Measurements from ENCODE around the gene ZC2HC1C. TPM values are rescaled to one million over a fixed set of nuclear protein-coding genes. Genes with fewer than 3 reads are reported as not detected.

ZC2HC1C gene
- total and polyA plus RNA-seq, 2 of the 13 experiments (the other 11 are each of a cell fraction or from before 2014, with no cell fraction given), result 3.3 to 3.5 TPM

DNA sequence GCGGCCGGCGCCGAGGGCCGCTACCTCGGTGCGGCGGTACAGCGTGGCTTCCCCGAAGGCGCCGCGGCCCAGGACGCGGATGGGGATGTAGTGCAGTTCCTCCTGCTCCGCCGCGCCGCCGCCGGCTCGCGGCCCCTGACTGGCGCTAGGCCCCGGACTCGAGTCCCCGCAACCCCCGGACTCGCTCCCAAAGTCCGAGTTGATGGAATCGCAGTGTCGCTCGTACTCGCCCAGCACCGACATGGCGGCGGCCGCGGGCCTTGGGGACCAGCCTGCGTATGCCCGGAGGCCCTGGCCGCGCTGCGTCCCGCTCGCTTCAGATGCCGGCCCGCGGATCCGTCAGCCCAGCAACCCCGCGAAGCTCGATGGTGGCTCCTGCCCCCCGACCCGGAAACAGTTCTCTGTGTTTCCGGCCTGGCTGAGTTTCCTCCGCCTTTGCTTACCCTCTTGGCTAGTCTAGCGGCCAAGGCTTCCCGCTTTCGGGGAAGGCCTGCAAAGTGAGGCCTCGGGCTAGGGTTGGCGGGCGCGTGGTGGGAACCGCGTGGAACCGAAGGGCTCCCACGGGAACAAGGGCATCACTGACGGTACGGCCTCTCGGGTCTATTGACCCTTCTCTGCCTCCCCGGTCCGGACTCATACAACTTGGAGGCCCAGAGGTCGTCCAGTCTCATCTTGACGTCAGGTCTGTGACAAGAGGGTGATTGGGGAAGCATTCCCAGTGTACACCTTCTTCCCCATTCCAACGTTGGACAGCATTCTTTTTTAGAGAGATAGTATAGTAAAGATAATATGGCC lies 57.4 kb downstream of the ZC2HC1C start, which contains the start of gene NEK9 (continued):
- TF ChIP-seq, protein P1, sequence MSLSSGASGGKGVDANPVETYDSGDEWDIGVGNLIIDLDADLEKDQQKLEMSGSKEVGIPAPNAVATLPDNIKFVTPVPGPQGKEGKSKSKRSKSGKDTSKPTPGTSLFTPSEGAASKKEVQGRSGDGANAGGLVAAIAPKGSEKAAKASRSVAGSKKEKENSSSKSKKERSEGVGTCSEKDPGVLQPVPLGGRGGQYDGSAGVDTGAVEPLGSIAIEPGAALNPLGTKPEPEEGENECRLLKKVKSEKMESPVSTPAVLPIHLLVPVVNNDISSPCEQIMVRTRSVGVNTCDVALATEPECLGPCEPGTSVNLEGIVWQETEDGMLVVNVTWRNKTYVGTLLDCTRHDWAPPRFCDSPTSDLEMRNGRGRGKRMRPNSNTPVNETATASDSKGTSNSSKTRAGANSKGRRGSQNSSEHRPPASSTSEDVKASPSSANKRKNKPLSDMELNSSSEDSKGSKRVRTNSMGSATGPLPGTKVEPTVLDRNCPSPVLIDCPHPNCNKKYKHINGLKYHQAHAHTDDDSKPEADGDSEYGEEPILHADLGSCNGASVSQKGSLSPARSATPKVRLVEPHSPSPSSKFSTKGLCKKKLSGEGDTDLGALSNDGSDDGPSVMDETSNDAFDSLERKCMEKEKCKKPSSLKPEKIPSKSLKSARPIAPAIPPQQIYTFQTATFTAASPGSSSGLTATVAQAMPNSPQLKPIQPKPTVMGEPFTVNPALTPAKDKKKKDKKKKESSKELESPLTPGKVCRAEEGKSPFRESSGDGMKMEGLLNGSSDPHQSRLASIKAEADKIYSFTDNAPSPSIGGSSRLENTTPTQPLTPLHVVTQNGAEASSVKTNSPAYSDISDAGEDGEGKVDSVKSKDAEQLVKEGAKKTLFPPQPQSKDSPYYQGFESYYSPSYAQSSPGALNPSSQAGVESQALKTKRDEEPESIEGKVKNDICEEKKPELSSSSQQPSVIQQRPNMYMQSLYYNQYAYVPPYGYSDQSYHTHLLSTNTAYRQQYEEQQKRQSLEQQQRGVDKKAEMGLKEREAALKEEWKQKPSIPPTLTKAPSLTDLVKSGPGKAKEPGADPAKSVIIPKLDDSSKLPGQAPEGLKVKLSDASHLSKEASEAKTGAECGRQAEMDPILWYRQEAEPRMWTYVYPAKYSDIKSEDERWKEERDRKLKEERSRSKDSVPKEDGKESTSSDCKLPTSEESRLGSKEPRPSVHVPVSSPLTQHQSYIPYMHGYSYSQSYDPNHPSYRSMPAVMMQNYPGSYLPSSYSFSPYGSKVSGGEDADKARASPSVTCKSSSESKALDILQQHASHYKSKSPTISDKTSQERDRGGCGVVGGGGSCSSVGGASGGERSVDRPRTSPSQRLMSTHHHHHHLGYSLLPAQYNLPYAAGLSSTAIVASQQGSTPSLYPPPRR (CRISPR knock-in tag; IDR thresholded peaks at IDR 0.05; ENCODE audit: borderline replicate concordance), result no peak; the same call in 1 of the 2 replicates
- TF ChIP-seq RELA (CRISPR knock-in tag; IDR thresholded peaks at IDR 0.05) (peak; percentile 23; the same call in 1 of the 2 replicates), HCFC1 (IDR thresholded peaks at IDR 0.05; ENCODE audit: low read depth, low read length) (peak; percentile 41; the same call in 1 of the 2 replicates), TSC22D2 (CRISPR knock-in tag; IDR thresholded peaks at IDR 0.05; ENCODE audit: borderline replicate concordance) (no peak; the same call in 1 of the 2 replicates), THAP11 (CRISPR knock-in tag; IDR thresholded peaks at IDR 0.05) (peak; percentile 92), POLR2G (IDR thresholded peaks at IDR 0.05; ENCODE audit: low read depth, low read length) (peak; percentile 98), PAWR (CRISPR knock-in tag; IDR thresholded peaks at IDR 0.05; ENCODE audit: borderline replicate concordance) (no peak; the same call in 1 of the 2 replicates), CENPX (CRISPR knock-in tag; IDR thresholded peaks at IDR 0.05) (no peak), ZNF30 (CRISPR knock-in tag; IDR thresholded peaks at IDR 0.05) (no peak), HDAC2 (CRISPR knock-in tag; IDR thresholded peaks at IDR 0.05) (peak; percentile 49), CHD2 (IDR thresholded peaks at IDR 0.05; ENCODE audit: low read depth, low read length) (no peak)
- TF ChIP-seq, protein P2, sequence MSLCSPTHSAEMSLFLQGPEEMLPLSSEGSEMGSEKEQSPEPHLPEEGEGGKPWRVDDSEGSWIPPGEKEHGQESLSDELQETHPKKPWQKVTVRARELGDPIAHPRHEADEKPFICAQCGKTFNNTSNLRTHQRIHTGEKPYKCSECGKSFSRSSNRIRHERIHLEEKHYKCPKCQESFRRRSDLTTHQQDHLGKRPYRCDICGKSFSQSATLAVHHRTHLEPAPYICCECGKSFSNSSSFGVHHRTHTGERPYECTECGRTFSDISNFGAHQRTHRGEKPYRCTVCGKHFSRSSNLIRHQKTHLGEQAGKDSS (CRISPR knock-in tag; IDR thresholded peaks at IDR 0.05; ENCODE audit: borderline replicate concordance, low read depth), result no peak; the same call in 1 of the 2 replicates
- TF ChIP-seq, protein P3, sequence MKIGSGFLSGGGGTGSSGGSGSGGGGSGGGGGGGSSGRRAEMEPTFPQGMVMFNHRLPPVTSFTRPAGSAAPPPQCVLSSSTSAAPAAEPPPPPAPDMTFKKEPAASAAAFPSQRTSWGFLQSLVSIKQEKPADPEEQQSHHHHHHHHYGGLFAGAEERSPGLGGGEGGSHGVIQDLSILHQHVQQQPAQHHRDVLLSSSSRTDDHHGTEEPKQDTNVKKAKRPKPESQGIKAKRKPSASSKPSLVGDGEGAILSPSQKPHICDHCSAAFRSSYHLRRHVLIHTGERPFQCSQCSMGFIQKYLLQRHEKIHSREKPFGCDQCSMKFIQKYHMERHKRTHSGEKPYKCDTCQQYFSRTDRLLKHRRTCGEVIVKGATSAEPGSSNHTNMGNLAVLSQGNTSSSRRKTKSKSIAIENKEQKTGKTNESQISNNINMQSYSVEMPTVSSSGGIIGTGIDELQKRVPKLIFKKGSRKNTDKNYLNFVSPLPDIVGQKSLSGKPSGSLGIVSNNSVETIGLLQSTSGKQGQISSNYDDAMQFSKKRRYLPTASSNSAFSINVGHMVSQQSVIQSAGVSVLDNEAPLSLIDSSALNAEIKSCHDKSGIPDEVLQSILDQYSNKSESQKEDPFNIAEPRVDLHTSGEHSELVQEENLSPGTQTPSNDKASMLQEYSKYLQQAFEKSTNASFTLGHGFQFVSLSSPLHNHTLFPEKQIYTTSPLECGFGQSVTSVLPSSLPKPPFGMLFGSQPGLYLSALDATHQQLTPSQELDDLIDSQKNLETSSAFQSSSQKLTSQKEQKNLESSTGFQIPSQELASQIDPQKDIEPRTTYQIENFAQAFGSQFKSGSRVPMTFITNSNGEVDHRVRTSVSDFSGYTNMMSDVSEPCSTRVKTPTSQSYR (CRISPR knock-in tag; IDR thresholded peaks at IDR 0.05; ENCODE audit: borderline replicate concordance), result 0 out of 2 replicates have a peak, but pooled peaks have one; percentile 32
- TF ChIP-seq, protein P4, sequence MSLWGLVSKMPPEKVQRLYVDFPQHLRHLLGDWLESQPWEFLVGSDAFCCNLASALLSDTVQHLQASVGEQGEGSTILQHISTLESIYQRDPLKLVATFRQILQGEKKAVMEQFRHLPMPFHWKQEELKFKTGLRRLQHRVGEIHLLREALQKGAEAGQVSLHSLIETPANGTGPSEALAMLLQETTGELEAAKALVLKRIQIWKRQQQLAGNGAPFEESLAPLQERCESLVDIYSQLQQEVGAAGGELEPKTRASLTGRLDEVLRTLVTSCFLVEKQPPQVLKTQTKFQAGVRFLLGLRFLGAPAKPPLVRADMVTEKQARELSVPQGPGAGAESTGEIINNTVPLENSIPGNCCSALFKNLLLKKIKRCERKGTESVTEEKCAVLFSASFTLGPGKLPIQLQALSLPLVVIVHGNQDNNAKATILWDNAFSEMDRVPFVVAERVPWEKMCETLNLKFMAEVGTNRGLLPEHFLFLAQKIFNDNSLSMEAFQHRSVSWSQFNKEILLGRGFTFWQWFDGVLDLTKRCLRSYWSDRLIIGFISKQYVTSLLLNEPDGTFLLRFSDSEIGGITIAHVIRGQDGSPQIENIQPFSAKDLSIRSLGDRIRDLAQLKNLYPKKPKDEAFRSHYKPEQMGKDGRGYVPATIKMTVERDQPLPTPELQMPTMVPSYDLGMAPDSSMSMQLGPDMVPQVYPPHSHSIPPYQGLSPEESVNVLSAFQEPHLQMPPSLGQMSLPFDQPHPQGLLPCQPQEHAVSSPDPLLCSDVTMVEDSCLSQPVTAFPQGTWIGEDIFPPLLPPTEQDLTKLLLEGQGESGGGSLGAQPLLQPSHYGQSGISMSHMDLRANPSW (CRISPR knock-in tag; IDR thresholded peaks at IDR 0.05; ENCODE audit: borderline replicate concordance), result peak; percentile 40; the same call in 1 of the 2 replicates
- TF ChIP-seq, protein P5, sequence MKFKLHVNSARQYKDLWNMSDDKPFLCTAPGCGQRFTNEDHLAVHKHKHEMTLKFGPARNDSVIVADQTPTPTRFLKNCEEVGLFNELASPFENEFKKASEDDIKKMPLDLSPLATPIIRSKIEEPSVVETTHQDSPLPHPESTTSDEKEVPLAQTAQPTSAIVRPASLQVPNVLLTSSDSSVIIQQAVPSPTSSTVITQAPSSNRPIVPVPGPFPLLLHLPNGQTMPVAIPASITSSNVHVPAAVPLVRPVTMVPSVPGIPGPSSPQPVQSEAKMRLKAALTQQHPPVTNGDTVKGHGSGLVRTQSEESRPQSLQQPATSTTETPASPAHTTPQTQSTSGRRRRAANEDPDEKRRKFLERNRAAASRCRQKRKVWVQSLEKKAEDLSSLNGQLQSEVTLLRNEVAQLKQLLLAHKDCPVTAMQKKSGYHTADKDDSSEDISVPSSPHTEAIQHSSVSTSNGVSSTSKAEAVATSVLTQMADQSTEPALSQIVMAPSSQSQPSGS (CRISPR knock-in tag; IDR thresholded peaks at IDR 0.05), result peak; percentile 76; the same call in 1 of the 2 replicates
